Nephron progenitor cell (in vitro differentiated cells): ENCODE data around the gene KIF1B.
"Not testable (repeated sequence)": the region's sequence is repeated elsewhere in the genome, so short reads cannot be mapped to it uniquely, and the experiment has no call there.

Source experiments
- DNase-seq: peaks from one replicate; pipeline ENCODE4 v3.0.0; 2021
- H3K27ac Mint-ChIP-seq: 2 replicates; pipeline ENCODE4 v1.8.0; 2021; ENCODE audit warnings: mild to moderate bottlenecking, moderate library complexity, mixed read lengths
- H3K27me3 Mint-ChIP-seq: 2 replicates; pipeline ENCODE4 v1.8.0; 2021; ENCODE audit warnings: mild to moderate bottlenecking, low read depth, mixed read lengths; ENCODE audit not compliant: poor library complexity
- H3K36me3 Mint-ChIP-seq: 2 replicates; pipeline ENCODE4 v1.8.0; 2021; ENCODE audit warnings: low read depth, mixed read lengths
- H3K4me1 Mint-ChIP-seq: 2 replicates; pipeline ENCODE4 v1.8.0; 2021; ENCODE audit warnings: mixed read lengths
- H3K4me3 Mint-ChIP-seq: 2 replicates; pipeline ENCODE4 v1.8.0; 2021; ENCODE audit warnings: mild to moderate bottlenecking, moderate library complexity, mixed read lengths
- H3K9me3 Mint-ChIP-seq: 2 replicates; pipeline ENCODE4 v1.8.0; 2021; ENCODE audit warnings: mild to moderate bottlenecking, moderate library complexity, mixed read lengths
- TF ChIP-seq, protein P1 (sequence below): fragments of 200-600 bp; sonication (generic); IDR thresholded peaks from 2 replicates; pipeline ENCODE4 v1.5.0; 2021; ENCODE audit warnings: antibody characterized with exemption

KIF1B gene

DNA sequence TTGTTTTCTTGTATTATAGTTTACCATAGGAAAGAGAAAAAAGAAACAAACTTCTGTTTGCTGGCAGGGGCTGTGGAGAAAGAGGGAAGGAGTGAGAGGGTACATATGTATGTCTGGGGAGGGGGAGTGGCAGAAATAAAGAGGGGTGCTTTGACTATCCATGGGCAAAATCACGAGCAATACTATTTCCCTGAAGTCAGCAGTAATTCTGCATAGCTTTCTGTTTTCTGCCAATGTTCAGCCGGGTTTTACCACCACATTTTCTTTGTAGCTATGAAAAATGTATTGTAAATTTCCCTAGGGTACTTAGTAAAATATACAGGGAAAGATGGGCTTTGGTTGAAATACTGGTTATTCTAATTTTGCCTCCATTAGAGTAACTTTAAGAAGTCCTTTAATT lies 143.3 kb downstream of the KIF1B start:
- Mint-ChIP-seq H3K27me3 (no peaks in the 10 kb centered on the region), H3K9me3 (no peaks in the 10 kb centered on the region), H3K27ac (peak overlapping the region; percentile 86), H3K4me3 (no peak overlapping the region), H3K4me1 (peaks cover 15% of the 10 kb centered on the region), H3K36me3 (peaks cover 24% of the 10 kb centered on the region)
- TF ChIP-seq, protein P1, sequence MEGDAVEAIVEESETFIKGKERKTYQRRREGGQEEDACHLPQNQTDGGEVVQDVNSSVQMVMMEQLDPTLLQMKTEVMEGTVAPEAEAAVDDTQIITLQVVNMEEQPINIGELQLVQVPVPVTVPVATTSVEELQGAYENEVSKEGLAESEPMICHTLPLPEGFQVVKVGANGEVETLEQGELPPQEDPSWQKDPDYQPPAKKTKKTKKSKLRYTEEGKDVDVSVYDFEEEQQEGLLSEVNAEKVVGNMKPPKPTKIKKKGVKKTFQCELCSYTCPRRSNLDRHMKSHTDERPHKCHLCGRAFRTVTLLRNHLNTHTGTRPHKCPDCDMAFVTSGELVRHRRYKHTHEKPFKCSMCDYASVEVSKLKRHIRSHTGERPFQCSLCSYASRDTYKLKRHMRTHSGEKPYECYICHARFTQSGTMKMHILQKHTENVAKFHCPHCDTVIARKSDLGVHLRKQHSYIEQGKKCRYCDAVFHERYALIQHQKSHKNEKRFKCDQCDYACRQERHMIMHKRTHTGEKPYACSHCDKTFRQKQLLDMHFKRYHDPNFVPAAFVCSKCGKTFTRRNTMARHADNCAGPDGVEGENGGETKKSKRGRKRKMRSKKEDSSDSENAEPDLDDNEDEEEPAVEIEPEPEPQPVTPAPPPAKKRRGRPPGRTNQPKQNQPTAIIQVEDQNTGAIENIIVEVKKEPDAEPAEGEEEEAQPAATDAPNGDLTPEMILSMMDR, result no peak
- DNase-seq, result no peak

- TF ChIP-seq, protein P1, result no peak
- H3K27me3 Mint-ChIP-seq, result peaks cover 4% of the 10 kb centered on the region
- H3K4me3 Mint-ChIP-seq, result no peak overlapping the region
- no peak for DNase-seq
- peaks cover 48% of the 10 kb centered on the region for H3K36me3 Mint-ChIP-seq
- H3K9me3 Mint-ChIP-seq, result no peaks in the 10 kb centered on the region
- H3K4me1 Mint-ChIP-seq, result no peaks in the 10 kb centered on the region
- H3K27ac Mint-ChIP-seq, result peak overlapping the region; percentile 18
Measured at GRCh38 chr1:10360045-10360444, 149.7 kb downstream of the KIF1B start.

GRCh38 chr1:10361515-10361914 lies 151.1 kb downstream of the KIF1B start:
- no peaks in the 10 kb centered on the region for H3K4me1 Mint-ChIP-seq
- DNase-seq, result no peak
- no peak overlapping the region for H3K4me3 Mint-ChIP-seq
- peaks cover 63% of the 10 kb centered on the region for H3K36me3 Mint-ChIP-seq
- H3K27ac Mint-ChIP-seq, result no peak overlapping the region
- H3K9me3 Mint-ChIP-seq, result no peaks in the 10 kb centered on the region
- TF ChIP-seq, protein P1, result no peak
- peaks cover 6% of the 10 kb centered on the region for H3K27me3 Mint-ChIP-seq

DNA sequence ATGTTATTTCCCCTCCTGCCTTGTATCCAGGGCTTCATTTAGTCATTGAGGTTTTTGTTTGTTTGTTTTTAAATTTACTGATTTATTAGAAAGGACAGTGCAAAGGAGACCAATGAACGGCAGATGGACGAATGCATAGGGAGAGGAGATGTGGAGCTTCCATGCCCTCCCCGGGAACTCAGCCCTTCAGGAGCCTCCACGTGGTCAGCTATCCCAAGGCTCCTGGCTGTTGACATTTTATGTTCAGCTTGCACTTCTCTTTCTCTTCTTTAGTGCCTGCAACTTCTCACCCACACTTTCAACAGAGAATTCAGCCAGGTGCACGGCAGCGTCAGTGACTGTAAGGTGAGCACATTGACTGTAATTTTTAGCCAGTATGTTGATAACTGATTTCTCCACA lies 157.8 kb downstream of the KIF1B start:
- Mint-ChIP-seq H3K4me1 (no peaks in the 10 kb centered on the region), H3K27ac (peak overlapping the region; percentile 57), H3K36me3 (peaks cover 66% of the 10 kb centered on the region), H3K4me3 (no peak overlapping the region), H3K9me3 (no peaks in the 10 kb centered on the region), H3K27me3 (peaks cover 2% of the 10 kb centered on the region)
- DNase-seq, result no peak
- TF ChIP-seq, protein P1, result no peak

GRCh38 chr1:10374442-10374860 lies 164.1 kb downstream of the KIF1B start:
- peaks cover 43% of the 10 kb centered on the region for H3K36me3 Mint-ChIP-seq
- H3K4me1 Mint-ChIP-seq, result no peaks in the 10 kb centered on the region
- no peak overlapping the region for H3K4me3 Mint-ChIP-seq
- no peaks in the 10 kb centered on the region for H3K27me3 Mint-ChIP-seq
- no peaks in the 10 kb centered on the region for H3K9me3 Mint-ChIP-seq
- no peak for DNase-seq
- no peak overlapping the region for H3K27ac Mint-ChIP-seq
- TF ChIP-seq, protein P1, result no peak

GRCh38 chr1:10377365-10378029 lies 167.1 kb downstream of the KIF1B start:
- H3K27ac Mint-ChIP-seq, result peak overlapping the region; percentile 60
- H3K36me3 Mint-ChIP-seq, result peaks cover 35% of the 10 kb centered on the region
- H3K27me3 Mint-ChIP-seq, H3K9me3 Mint-ChIP-seq, H3K4me3 Mint-ChIP-seq, H3K4me1 Mint-ChIP-seq: not testable (repeated sequence)
- TF ChIP-seq, protein P1, result peak; percentile 59
- DNase-seq, result peak; percentile 50
